Mesendoderm (in vitro differentiated cells): ENCODE results near the gene CD9.

Source experiments
- DNase-seq: peaks from one replicate; pipeline ENCODE4 v3.0.0; 2013
- H2AK5ac ChIP-seq: 2 replicates; pipeline ENCODE4 v1.6.1; 2013; ENCODE audit warnings: low read length, inconsistent platforms
- H2BK120ac ChIP-seq: 2 replicates; pipeline ENCODE4 v1.6.1; 2013; ENCODE audit warnings: low read depth, mild to moderate bottlenecking, low read length, moderate library complexity, mixed read lengths
- H2BK15ac ChIP-seq: replicated peaks from 2 replicates; pipeline ENCODE4 v1.6.1; 2013; ENCODE audit warnings: low read depth, mild to moderate bottlenecking, moderate library complexity
- H2BK5ac ChIP-seq: 2 replicates; pipeline ENCODE4 v1.6.1; 2013; ENCODE audit warnings: low read length, inconsistent platforms
- H3K18ac ChIP-seq: 2 replicates; pipeline ENCODE4 v1.6.1; 2013; ENCODE audit warnings: mild to moderate bottlenecking, low read length, mixed read lengths
- H3K23ac ChIP-seq: one replicate; pipeline ENCODE4 v1.6.1; 2013; ENCODE audit warnings: low read length
- H3K27ac ChIP-seq: 2 replicates; pipeline ENCODE4 v1.5.1; 2013; ENCODE audit warnings: low read depth, mild to moderate bottlenecking, inconsistent platforms, low read length, moderate library complexity
- H3K27me3 ChIP-seq: 2 replicates; pipeline ENCODE4 v1.6.1; 2013; ENCODE audit warnings: low read length, control low read depth, mild to moderate bottlenecking, inconsistent platforms; ENCODE audit not compliant: insufficient read depth, poor library complexity
- H3K36me3 ChIP-seq: 2 replicates; pipeline ENCODE4 v1.6.1; 2013; ENCODE audit warnings: low read length, inconsistent platforms; ENCODE audit not compliant: control insufficient read depth, insufficient read depth
- H3K4ac ChIP-seq: one replicate; pipeline ENCODE4 v1.6.1; 2013; ENCODE audit warnings: low read depth, mild to moderate bottlenecking, low read length, moderate library complexity
- H3K4me1 ChIP-seq: 2 replicates; pipeline ENCODE4 v1.6.1; 2013; ENCODE audit warnings: low read depth, low read length, inconsistent platforms; ENCODE audit not compliant: control insufficient read depth
- H3K4me2 ChIP-seq: 2 replicates; pipeline ENCODE4 v1.6.1; 2013; ENCODE audit warnings: low read length
- H3K4me3 ChIP-seq: 2 replicates; pipeline ENCODE4 v1.5.1; 2013; ENCODE audit warnings: mild to moderate bottlenecking, low read length
- H3K56ac ChIP-seq: one replicate; pipeline ENCODE4 v1.6.1; 2013; ENCODE audit warnings: low read length
- H3K79me1 ChIP-seq: 2 replicates; pipeline ENCODE4 v1.6.1; 2013; ENCODE audit warnings: low read length, inconsistent platforms
- H3K79me2 ChIP-seq: 2 replicates; pipeline ENCODE4 v1.6.1; 2013; ENCODE audit warnings: mild to moderate bottlenecking, low read length; ENCODE audit not compliant: control insufficient read depth, insufficient read depth
- H3K9ac ChIP-seq: 2 replicates; pipeline ENCODE4 v1.6.1; 2013; ENCODE audit warnings: low read length, inconsistent platforms
- H4K5ac ChIP-seq: one replicate; pipeline ENCODE4 v1.6.1; 2013; ENCODE audit warnings: low read length
- H4K8ac ChIP-seq: one replicate; pipeline ENCODE4 v1.6.1; 2013; ENCODE audit warnings: low read depth, mild to moderate bottlenecking, control low read depth, low read length, moderate library complexity
- WGBS: extraction: QIAGEN DNeasy Blood & Tissue Kit; methylation state at CpG from one replicate; pipeline ENCODE4 v1.1.7; 2013; ENCODE audit warnings: low lambda C conversion rate, missing lambda C conversion rate; ENCODE audit not compliant: insufficient coverage; ENCODE audit errors: extremely low coverage; 5-methylcytosine and 5-hydroxymethylcytosine counted together

The CD9 gene

DNA sequence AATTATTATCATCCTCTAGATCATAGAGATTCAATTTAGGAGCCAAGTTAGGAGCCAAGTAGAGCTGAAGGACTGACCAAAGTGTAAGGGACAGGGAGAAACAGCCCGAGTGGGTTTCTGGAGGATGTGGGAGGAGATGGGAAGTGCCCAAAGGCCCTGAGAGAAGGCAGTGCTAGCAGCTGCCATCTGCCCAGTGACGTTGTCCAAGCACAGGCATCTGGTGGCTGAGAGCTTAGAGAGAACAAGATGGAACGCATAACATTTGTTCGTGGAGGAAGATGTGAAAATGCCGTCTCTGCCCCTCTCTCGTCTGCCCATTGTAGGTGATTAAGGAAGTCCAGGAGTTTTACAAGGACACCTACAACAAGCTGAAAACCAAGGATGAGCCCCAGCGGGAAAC, 34.7 kb downstream of the CD9 start:
- Histone ChIP-seq H3K4me3 (no peak overlapping the region), H3K79me2 (peaks cover 4% of the 10 kb centered on the region), H4K8ac (no peak overlapping the region), H3K4me1 (no peaks in the 10 kb centered on the region), H2BK120ac (no peak overlapping the region), H2BK15ac (no peak overlapping the region), H3K56ac (no peak overlapping the region), H3K4ac (no peak overlapping the region), H3K79me1 (peaks cover 4% of the 10 kb centered on the region), H2AK5ac (no peak overlapping the region), H3K27me3 (no peaks in the 10 kb centered on the region), H3K9ac (no peak overlapping the region), H4K5ac (no peak overlapping the region), H2BK5ac (no peak overlapping the region), H3K18ac (no peak overlapping the region), H3K36me3 (peaks cover 2% of the 10 kb centered on the region), H3K4me2 (no peak overlapping the region), H3K27ac (no peak overlapping the region), H3K23ac (no peak overlapping the region)
- no CpG with 5 or more reads among the region's 7 CpGs for WGBS
- DNase-seq: no peak

DNA sequence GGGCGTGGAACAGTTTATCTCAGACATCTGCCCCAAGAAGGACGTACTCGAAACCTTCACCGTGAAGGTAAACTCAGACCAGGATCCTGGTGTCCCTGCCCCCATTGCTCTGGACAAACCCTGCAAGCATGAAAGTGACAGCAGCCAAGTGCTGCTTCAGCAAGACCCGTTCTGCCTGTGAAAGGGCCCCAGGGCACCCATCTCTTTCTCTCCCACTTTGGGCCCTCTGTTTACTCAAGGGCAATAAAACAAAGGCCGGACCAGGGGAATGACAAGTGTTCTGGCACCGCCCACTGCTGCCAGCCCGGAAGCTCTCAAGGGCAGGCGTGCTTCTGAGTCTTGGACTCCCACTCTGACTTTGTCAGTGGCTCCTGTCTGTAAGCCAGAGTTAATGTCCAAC, 35.3 kb downstream of the CD9 start:
- no peak for DNase-seq
- no peak overlapping the region for H2BK15ac ChIP-seq

DNA sequence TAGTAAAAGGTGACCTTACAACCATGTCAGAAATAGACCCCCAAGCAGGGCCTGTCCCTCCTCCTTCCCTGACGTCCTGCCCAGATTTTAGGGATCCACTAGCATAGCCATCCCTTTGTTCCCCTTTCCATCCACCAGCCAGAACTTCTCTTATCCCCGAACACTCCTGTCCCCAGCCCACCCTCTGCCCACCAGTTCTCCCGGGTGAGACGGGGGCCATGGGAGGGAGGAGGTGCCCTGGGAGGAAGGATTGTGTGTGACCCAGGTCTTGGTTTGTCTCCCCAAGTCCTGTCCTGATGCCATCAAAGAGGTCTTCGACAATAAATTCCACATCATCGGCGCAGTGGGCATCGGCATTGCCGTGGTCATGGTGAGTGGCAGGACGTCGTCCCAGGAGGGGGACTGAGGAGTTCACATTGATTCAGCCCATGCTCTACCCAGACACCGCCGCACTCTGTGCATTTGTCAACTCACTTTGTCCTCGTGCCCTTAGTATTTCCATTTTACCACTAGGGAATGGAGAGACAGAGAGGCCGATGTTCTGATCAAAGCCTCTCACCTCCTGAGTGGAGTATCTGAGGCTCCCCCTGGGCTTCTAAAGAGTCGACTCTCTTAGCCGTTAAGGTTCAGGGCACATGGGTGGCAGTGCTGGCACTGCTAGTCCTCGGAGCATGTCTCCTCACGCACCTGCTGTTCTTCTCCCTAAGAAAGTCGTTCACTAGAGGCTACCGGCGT, 35.9 kb downstream of the CD9 start:
- H3K27ac ChIP-seq: no peak overlapping the region
- no peak overlapping the region for H4K8ac ChIP-seq
- no peaks in the 10 kb centered on the region for H3K79me1 ChIP-seq
- no peaks in the 10 kb centered on the region for H3K27me3 ChIP-seq
- no CpG with 5 or more reads among the region's 22 CpGs for WGBS
- H2BK15ac ChIP-seq: no peak overlapping the region
- H3K36me3 ChIP-seq: peaks cover 2% of the 10 kb centered on the region
- H3K56ac ChIP-seq: no peak overlapping the region
- no peak overlapping the region for H3K4me3 ChIP-seq
- H3K4me1 ChIP-seq: no peaks in the 10 kb centered on the region
- no peak for DNase-seq
- no peaks in the 10 kb centered on the region for H3K79me2 ChIP-seq
- H3K4me2 ChIP-seq: no peak overlapping the region
- H3K4ac ChIP-seq: no peak overlapping the region
- no peak overlapping the region for H2BK120ac ChIP-seq
- no peak overlapping the region for H4K5ac ChIP-seq
- H3K18ac ChIP-seq: no peak overlapping the region
- H2AK5ac ChIP-seq: no peak overlapping the region
- H2BK5ac ChIP-seq: no peak overlapping the region
- H3K9ac ChIP-seq: no peak overlapping the region
- H3K23ac ChIP-seq: no peak overlapping the region

More for the DNA sequence above, 35.3 kb downstream of the CD9 start:
- Histone ChIP-seq H3K4ac (no peak overlapping the region), H3K18ac (no peak overlapping the region), H3K27me3 (no peaks in the 10 kb centered on the region), H3K79me1 (peaks cover 4% of the 10 kb centered on the region), H4K5ac (no peak overlapping the region), H3K79me2 (peaks cover 3% of the 10 kb centered on the region), H3K4me3 (no peak overlapping the region), H2BK5ac (no peak overlapping the region), H4K8ac (no peak overlapping the region), H3K9ac (no peak overlapping the region), H3K36me3 (peaks cover 2% of the 10 kb centered on the region), H3K4me1 (no peaks in the 10 kb centered on the region), H3K23ac (no peak overlapping the region), H3K56ac (no peak overlapping the region), H2AK5ac (no peak overlapping the region), H2BK120ac (no peak overlapping the region), H3K4me2 (no peak overlapping the region), H3K27ac (no peak overlapping the region)
- no CpG with 5 or more reads among the region's 9 CpGs for WGBS

DNA sequence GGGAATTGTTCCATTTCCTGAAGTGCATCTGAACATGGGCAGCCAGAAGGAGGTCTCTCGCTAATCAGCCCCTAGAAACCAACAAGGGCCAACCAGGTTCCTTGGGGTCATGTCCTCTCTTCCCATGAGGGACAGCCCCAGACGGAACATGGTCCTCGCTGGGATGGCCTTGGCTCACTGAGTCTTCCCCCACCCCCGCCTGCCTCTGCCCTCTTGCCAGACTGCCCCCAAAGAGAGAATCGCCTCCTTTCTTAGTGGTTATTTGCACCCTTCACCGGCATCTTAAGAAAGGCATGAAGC, 36.4 kb downstream of the CD9 start:
- H3K4me3 ChIP-seq: no peak overlapping the region
- H3K79me1 ChIP-seq: no peaks in the 10 kb centered on the region
- H3K79me2 ChIP-seq: no peaks in the 10 kb centered on the region
- H3K36me3 ChIP-seq: peaks cover 2% of the 10 kb centered on the region
- H4K8ac ChIP-seq: no peak overlapping the region
- no peak overlapping the region for H2BK120ac ChIP-seq
- H2BK5ac ChIP-seq: no peak overlapping the region
- H3K56ac ChIP-seq: no peak overlapping the region
- WGBS: no CpG with 5 or more reads among the region's 6 CpGs
- no peak overlapping the region for H3K9ac ChIP-seq
- no peaks in the 10 kb centered on the region for H3K4me1 ChIP-seq
- no peaks in the 10 kb centered on the region for H3K27me3 ChIP-seq
- H2AK5ac ChIP-seq: no peak overlapping the region
- H4K5ac ChIP-seq: no peak overlapping the region
- DNase-seq: no peak
- no peak overlapping the region for H3K4ac ChIP-seq
- no peak overlapping the region for H3K23ac ChIP-seq
- H2BK15ac ChIP-seq: no peak overlapping the region
- H3K18ac ChIP-seq: no peak overlapping the region
- H3K27ac ChIP-seq: no peak overlapping the region
- no peak overlapping the region for H3K4me2 ChIP-seq

DNA sequence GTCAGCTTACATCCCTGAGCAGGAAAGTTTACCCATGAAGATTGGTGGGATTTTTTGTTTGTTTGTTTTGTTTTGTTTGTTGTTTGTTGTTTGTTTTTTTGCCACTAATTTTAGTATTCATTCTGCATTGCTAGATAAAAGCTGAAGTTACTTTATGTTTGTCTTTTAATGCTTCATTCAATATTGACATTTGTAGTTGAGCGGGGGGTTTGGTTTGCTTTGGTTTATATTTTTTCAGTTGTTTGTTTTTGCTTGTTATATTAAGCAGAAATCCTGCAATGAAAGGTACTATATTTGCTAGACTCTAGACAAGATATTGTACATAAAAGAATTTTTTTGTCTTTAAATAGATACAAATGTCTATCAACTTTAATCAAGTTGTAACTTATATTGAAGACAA, 37.6 kb downstream of the CD9 start:
- no peak overlapping the region for H2BK15ac ChIP-seq
- H3K18ac ChIP-seq: no peak overlapping the region
- H3K4me2 ChIP-seq: no peak overlapping the region
- H3K9ac ChIP-seq: no peak overlapping the region
- WGBS: no CpG with 5 or more reads among the region's 1 CpG
- no peak overlapping the region for H3K27ac ChIP-seq
- peaks cover 2% of the 10 kb centered on the region for H3K36me3 ChIP-seq
- no peak overlapping the region for H3K4ac ChIP-seq
- no peaks in the 10 kb centered on the region for H3K79me2 ChIP-seq
- H4K8ac ChIP-seq: no peak overlapping the region
- no peak for DNase-seq
- no peak overlapping the region for H3K23ac ChIP-seq
- no peak overlapping the region for H4K5ac ChIP-seq
- H3K4me3 ChIP-seq: no peak overlapping the region
- H2BK5ac ChIP-seq: no peak overlapping the region
- no peaks in the 10 kb centered on the region for H3K4me1 ChIP-seq
- no peaks in the 10 kb centered on the region for H3K79me1 ChIP-seq
- no peak overlapping the region for H2AK5ac ChIP-seq
- H3K56ac ChIP-seq: no peak overlapping the region
- H3K27me3 ChIP-seq: no peaks in the 10 kb centered on the region
- H2BK120ac ChIP-seq: no peak overlapping the region

DNA sequence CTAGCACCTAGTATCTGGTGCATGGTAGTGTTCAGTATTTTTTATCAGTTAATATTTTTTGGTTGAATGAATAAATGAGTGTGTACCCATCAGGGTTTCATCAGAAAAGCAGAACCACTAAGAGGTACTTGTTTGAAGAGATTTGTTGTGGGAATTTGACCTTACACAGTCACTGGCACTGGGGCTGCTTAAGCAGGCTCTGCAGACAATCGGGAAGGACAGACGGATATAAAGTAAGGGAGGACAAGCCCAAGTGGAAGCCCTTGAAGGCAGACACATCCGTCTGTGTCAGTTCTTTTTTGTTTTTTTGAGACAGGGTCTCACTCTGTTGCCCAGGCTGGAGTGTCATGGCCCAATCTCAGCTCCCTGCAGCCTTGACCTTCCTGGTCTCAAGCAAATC, 38.7 kb downstream of the CD9 start:
- no peak overlapping the region for H3K23ac ChIP-seq
- WGBS: no CpG with 5 or more reads among the region's 3 CpGs

More for the DNA sequence above, 38.7 kb downstream of the CD9 start:
- Histone ChIP-seq H4K5ac (no peak overlapping the region), H3K79me2 (no peaks in the 10 kb centered on the region), H3K79me1 (no peaks in the 10 kb centered on the region), H3K18ac (no peak overlapping the region), H3K4me3 (no peak overlapping the region), H2BK5ac (no peak overlapping the region), H3K4ac (no peak overlapping the region), H3K27me3 (no peaks in the 10 kb centered on the region), H2BK15ac (no peak overlapping the region), H3K4me2 (no peak overlapping the region), H2AK5ac (no peak overlapping the region), H2BK120ac (no peak overlapping the region), H3K4me1 (no peaks in the 10 kb centered on the region), H3K36me3 (peaks cover 2% of the 10 kb centered on the region), H3K27ac (no peak overlapping the region), H3K9ac (no peak overlapping the region), H3K56ac (no peak overlapping the region), H4K8ac (no peak overlapping the region)
- DNase-seq: no peak
